Peyer's patch (tissue), 4 donors: ENCODE data around the gene CBLB. TPM values are rescaled to one million over a fixed set of nuclear protein-coding genes. Genes with fewer than 3 reads are reported as not detected.
A peak's percentile ranks its signal among the peaks of the same experiment; 100 is the strongest.

Source experiments
- DNase-seq, 3 donors: peaks; one replicate each; pipeline ENCODE4 v3.0.0-alpha.2; 2017 to 2019
- H3K27ac ChIP-seq, 4 donors: fragments of 200-600 bp; sonication (generic); one replicate each; pipeline ENCODE4 v1.5.1; 2016 to 2019
- H3K27me3 ChIP-seq, 2 donors: fragments of 200-600 bp; sonication (generic); one replicate each; pipeline ENCODE4 v1.5.1; 2019
- H3K36me3 ChIP-seq, 3 donors: fragments of 200-600 bp; sonication (generic); one replicate each; pipeline ENCODE4 v1.5.1; 2016 to 2019
- H3K4me1 ChIP-seq, 4 donors: fragments of 200-600 bp; sonication (generic); one replicate each; pipeline ENCODE4 v1.5.1; 2016 to 2019
- H3K4me3 ChIP-seq, 4 donors: fragments of 200-600 bp; sonication (generic); 1 replicate in 3 of 4; 2 replicates in 1 of 4; pipeline ENCODE4 v1.5.1; 2016 to 2019; ENCODE audit warnings: mild to moderate bottlenecking in 1 of 4
- H3K9me3 ChIP-seq, 4 donors: fragments of 200-600 bp; sonication (generic); one replicate each; pipeline ENCODE4 v1.5.1; 2016 to 2019; ENCODE audit warnings: mild to moderate bottlenecking in 1 of 4
- POLR2A ChIP-seq, 2 donors: fragments of 450-650 bp; IDR thresholded peaks; one replicate each; pipeline ENCODE4 v1.5.1; 2017; ENCODE audit warnings: antibody characterized with exemption in 2 of 2, mild to moderate bottlenecking in 2 of 2, moderate library complexity in 2 of 2
- total RNA-seq, 4 donors: library from RNA; depleted of rRNA; stranded (reverse); fragments of >200 nt; gene quantifications; one replicate each; pipeline ENCODE4 v1.1.0, GENCODE V29; 2016
- TF ChIP-seq, protein P1 (sequence below), 6 experiments: fragments of 450-650 bp in 4 of 6; fragments of 200-600 bp in 2 of 6; sonication (generic) in 1 of 6; IDR thresholded peaks; one replicate each; pipeline ENCODE4 v1.5.1; 2017 to 2019; ENCODE audit warnings: antibody characterized with exemption in 6 of 6, mild to moderate bottlenecking in 3 of 6, moderate library complexity in 1 of 6

CBLB gene
- total RNA-seq, 4 donors from 2014 or later = 58.6 to 112 (median 84.5) TPM

DNA sequence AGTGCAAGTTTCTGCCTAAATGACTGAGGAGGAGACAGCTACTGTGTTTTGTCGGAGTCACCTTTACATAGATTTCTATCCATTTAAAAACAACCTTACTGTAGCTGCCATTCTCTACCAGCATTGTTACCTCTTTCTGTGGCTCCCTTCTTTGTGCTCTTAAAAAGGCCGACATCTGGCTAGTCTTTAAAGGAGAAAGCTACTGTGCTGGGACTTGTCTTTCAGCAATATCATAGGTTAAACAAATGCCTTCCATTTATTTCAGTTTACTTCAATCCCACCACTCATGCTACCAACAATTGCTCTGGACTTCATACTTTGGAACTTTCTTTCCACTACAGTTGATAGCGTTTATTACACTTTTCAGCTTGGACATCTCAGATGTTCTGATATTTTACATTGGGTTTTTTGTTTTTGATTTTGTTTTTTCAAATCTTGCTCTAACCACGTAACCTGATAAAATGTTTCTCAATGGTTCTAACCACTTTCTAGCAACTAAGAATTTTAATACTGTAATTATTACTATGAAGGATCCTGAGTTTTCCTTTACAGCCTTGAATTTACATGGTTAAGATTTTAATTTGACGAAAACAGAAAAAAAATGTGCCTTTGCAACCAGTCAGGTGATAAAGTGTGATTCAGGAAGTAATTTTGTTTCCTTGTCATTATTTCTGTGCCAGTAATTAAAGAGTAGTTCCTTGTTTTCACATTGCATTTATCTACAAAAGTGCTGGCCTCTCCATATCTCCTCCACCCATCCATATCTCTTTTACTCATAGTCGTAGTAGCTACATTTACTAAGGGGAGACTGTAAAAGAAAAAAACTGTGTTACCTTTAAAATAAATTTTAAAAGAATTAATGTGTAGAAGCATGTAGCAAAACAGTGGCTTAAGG is 1.3 kb upstream of the CBLB start:
- peak overlapping the region; percentile 81 to 96 (median 82) for H3K4me3 ChIP-seq
- TF ChIP-seq POLR2A (IDR thresholded peaks at IDR 0.05) = no peak
- TF ChIP-seq, protein P1, sequence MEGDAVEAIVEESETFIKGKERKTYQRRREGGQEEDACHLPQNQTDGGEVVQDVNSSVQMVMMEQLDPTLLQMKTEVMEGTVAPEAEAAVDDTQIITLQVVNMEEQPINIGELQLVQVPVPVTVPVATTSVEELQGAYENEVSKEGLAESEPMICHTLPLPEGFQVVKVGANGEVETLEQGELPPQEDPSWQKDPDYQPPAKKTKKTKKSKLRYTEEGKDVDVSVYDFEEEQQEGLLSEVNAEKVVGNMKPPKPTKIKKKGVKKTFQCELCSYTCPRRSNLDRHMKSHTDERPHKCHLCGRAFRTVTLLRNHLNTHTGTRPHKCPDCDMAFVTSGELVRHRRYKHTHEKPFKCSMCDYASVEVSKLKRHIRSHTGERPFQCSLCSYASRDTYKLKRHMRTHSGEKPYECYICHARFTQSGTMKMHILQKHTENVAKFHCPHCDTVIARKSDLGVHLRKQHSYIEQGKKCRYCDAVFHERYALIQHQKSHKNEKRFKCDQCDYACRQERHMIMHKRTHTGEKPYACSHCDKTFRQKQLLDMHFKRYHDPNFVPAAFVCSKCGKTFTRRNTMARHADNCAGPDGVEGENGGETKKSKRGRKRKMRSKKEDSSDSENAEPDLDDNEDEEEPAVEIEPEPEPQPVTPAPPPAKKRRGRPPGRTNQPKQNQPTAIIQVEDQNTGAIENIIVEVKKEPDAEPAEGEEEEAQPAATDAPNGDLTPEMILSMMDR (IDR thresholded peaks at IDR 0.05) = no peak
- H3K9me3 ChIP-seq = no peaks in the 10 kb centered on the region
- peak overlapping the region; percentile 92 to 97 (median 93) for H3K27ac ChIP-seq
- no peaks in the 10 kb centered on the region for H3K36me3 ChIP-seq
- H3K4me1 ChIP-seq = peaks cover 0 to 24% (median 0%) of the 10 kb centered on the region in 4 donors
- no peaks in the 10 kb centered on the region for H3K27me3 ChIP-seq
- no peak for DNase-seq

DNA sequence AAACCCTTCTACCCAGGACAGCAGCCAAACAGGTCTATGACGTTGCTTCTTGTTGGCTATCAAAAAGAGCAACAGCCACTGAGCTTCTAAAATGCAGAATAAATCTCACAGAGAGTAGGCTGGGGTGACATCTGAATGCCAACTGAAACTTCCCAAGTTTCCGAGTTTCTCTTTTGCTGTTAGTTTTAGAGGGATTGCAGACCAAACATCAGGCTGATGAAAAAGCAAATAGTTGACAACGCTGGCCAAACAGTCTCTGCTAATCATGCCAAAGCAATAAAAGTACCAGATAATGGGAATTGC is 670 bp upstream of the CBLB start:
- H3K4me1 ChIP-seq = peaks cover 0 to 25% (median 0%) of the 10 kb centered on the region in 4 donors
- H3K27me3 ChIP-seq = no peaks in the 10 kb centered on the region
- peak overlapping the region; percentile 92 to 97 (median 93) for H3K27ac ChIP-seq
- peaks cover 0 to 2% (median 0%) of the 10 kb centered on the region in 3 donors for H3K36me3 ChIP-seq
- no peaks in the 10 kb centered on the region for H3K9me3 ChIP-seq
- TF ChIP-seq, protein P1 (IDR thresholded peaks at IDR 0.05) = no peak
- TF ChIP-seq POLR2A (IDR thresholded peaks at IDR 0.05) = no peak
- DNase-seq = no peak
- peak overlapping the region; percentile 81 to 96 (median 82) for H3K4me3 ChIP-seq

DNA sequence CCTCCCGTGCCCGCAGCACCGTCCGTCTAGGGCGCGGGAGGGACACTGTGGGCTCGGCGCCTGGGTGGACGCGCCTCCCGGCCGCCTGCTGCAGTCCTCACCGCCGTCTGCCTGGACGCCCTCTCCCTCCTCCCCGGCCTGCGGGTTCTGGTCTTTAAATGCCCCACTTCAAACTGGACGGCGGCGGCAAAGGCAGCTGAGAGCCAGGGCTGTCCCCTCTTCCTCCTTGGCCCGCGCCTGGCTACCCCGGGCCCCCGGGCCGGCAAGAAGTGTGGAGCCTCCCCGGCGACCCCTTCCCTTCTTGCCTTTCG is 426 bp downstream of the CBLB start:
- peak overlapping the region; percentile 81 to 96 (median 82) for H3K4me3 ChIP-seq
- peaks cover 0 to 7% (median 0%) of the 10 kb centered on the region in 3 donors for H3K36me3 ChIP-seq
- H3K27ac ChIP-seq = peak overlapping the region; percentile 92 to 97 (median 93)
- H3K9me3 ChIP-seq = no peaks in the 10 kb centered on the region
- DNase-seq = peak; percentile 49 to 79 (median 77)
- TF ChIP-seq, protein P1 (IDR thresholded peaks at IDR 0.05) = no peak
- no peak for TF ChIP-seq POLR2A (IDR thresholded peaks at IDR 0.05)
- H3K27me3 ChIP-seq = no peaks in the 10 kb centered on the region
- H3K4me1 ChIP-seq = peaks cover 0 to 25% (median 0%) of the 10 kb centered on the region in 4 donors

DNA sequence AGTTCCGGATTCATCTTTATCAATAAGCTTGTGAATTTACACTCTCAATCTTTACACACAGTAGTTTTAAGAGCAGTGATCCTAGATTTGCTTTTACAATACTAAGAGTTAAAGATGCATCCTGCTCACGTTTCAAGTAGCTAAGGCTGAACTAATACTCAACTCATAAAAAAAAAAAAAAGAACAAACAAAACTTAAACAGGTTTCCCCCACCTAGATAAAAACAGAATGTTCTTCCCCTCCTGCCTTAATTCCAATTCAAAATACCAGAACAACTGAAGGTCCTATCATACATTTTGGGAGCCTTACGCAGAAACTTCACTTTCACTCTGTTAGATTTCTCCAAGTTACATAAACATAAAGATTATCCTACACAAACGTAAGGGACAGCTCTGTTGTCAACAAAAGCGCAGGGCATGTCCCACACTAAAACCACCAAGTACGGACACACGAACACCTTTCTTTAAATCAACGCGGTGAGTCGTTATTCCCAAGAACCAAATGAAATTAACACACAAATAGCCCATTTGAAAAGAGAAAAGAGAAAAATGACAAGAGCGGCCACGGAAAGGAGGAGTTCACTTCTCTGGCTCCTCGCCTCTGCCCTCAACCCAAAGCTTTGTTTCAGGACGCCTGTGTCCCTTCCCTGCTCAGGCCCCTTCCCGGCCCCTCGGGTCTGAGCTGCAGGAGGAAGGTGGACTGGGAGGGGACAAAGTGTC is 941 bp downstream of the CBLB start:
- Histone ChIP-seq H3K27ac (peak overlapping the region; percentile 92 to 97 (median 93)), H3K9me3 (no peaks in the 10 kb centered on the region), H3K27me3 (no peaks in the 10 kb centered on the region), H3K36me3 (peaks cover 0 to 7% (median 0%) of the 10 kb centered on the region in 3 donors), H3K4me1 (peaks cover 0 to 25% (median 2%) of the 10 kb centered on the region in 4 donors), H3K4me3 (peak overlapping the region; percentile 81 to 96 (median 82))
- no peak for TF ChIP-seq POLR2A (IDR thresholded peaks at IDR 0.05)
- TF ChIP-seq, protein P1 (IDR thresholded peaks at IDR 0.05) = no peak
- DNase-seq = peak in 1 of 3 donors; percentile 14

DNA sequence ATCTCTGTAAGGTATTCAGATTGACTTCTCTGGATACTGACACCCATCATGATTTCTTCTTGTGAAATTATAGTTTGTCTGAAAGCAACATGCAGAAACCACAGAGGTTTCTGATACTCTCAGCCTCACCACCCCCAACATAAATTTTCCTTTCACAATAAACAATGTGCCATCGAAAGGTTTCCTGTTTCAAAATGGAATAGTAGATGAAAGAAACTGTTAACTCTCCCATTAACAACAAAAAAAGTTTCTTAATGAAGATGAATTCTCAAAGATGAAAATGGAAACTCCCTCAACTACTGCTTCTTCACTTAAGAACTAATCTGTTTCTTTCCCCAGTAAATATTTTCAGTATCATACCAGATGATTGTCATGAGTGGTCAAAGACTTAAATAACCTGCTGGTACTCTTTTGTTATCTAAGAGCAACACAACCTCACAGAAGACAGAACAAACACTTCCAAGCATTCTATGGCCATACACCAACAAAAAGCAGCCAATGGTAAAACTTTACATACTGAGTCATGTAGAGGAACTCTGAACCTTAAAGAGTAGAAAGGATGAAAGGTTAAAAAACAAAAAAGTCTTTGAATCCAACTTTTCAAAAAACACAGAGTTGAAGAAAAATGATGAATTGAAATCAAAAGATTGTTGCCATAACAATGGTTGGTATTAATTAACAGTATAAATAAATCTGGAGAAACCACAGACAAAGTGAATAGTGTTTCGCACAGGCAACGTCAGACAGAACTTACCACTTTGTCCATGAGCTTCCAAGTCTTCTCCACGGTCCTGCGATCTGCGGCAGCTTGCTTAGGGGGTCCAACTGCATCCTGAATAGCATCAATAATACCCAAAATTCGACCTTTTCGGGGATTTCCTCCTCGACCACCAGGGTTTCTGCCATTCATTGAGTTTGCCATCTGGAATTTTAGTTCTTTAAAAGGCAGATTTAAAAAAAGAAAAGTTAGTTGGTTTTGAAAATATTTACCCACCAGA is 1.9 kb downstream of the CBLB start:
- H3K9me3 ChIP-seq = no peaks in the 10 kb centered on the region
- H3K27ac ChIP-seq = peak overlapping the region; percentile 92 to 97 (median 93)
- peaks cover 0 to 25% (median 7%) of the 10 kb centered on the region in 4 donors for H3K4me1 ChIP-seq
- peaks cover 0 to 7% (median 0%) of the 10 kb centered on the region in 3 donors for H3K36me3 ChIP-seq
- DNase-seq = peak in 1 of 3 donors; percentile 31
- H3K4me3 ChIP-seq = peak overlapping the region; percentile 81 to 96 (median 82)
- no peaks in the 10 kb centered on the region for H3K27me3 ChIP-seq
- no peak for TF ChIP-seq POLR2A (IDR thresholded peaks at IDR 0.05)
- TF ChIP-seq, protein P1 (IDR thresholded peaks at IDR 0.05) = peak in 2 of 6 experiments; percentile 8 to 42
